ENCODE measurements around the gene KLK12.

The KLK12 gene

DNA sequence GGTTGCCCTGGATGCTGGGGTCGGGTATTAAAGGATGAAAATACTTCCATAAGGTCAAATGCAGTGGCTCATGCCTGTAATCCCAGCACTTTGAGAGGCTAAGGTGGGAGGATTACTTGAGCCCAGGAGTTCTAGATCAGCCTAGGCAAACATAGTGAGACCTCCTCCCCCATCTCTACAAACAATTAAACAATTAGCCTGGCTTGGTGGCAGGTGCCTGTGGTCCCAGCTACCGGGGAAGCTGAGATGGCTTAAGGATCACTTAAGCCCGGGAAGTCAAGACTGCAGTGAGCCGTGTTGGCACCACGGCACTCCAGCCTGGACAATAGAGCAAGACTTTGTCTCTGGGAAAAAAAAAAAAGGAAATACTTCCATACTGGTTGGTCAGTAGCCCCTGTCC lies 9.9 kb downstream of the KLK12 start:
- H3K4me1 ChIP-seq (ENCODE audit: low read depth, poor library complexity, severe bottlenecking), result no peaks in the 10 kb centered on the region
- H3K4me2 ChIP-seq, result no peak overlapping the region
- no peaks in the 10 kb centered on the region for H3K36me3 ChIP-seq (ENCODE audit: insufficient read depth)
- no peak for TF ChIP-seq CTCF (conservative IDR thresholded peaks at IDR 0.05; ENCODE audit: low read depth, low read length)
- peaks cover 2% of the 10 kb centered on the region; the same call in 1 of the 2 replicates for H3K27me3 ChIP-seq (ENCODE audit: insufficient read depth, low read depth)
- H3K4me3 ChIP-seq (IDR thresholded peaks at IDR 0.05; ENCODE audit: insufficient read depth, low read depth, low read length), result no peak overlapping the region
- H3K27ac ChIP-seq, result no peak overlapping the region
- H2AFZ ChIP-seq (ENCODE audit: low read depth), result no peak overlapping the region
- no peak overlapping the region for H3K9ac ChIP-seq
- no peaks in the 10 kb centered on the region for H4K20me1 ChIP-seq (ENCODE audit: insufficient read depth)
- no peaks in the 10 kb centered on the region for H3K79me2 ChIP-seq (ENCODE audit: insufficient read depth, low read depth)

- no peaks in the 10 kb centered on the region for H3K36me3 ChIP-seq (ENCODE audit: insufficient read depth)
- H3K27me3 ChIP-seq (ENCODE audit: insufficient read depth, low read depth), result peaks cover 2% of the 10 kb centered on the region; the same call in 1 of the 2 replicates
- no peaks in the 10 kb centered on the region for H3K79me2 ChIP-seq (ENCODE audit: insufficient read depth, low read depth)
- no peak overlapping the region for H3K9ac ChIP-seq
- no peak for TF ChIP-seq CTCF (conservative IDR thresholded peaks at IDR 0.05; ENCODE audit: low read depth, low read length)
- no peaks in the 10 kb centered on the region for H4K20me1 ChIP-seq (ENCODE audit: insufficient read depth)
- H2AFZ ChIP-seq (ENCODE audit: low read depth), result no peak overlapping the region
- no peak overlapping the region for H3K27ac ChIP-seq
- no peak overlapping the region for H3K4me2 ChIP-seq
- no peaks in the 10 kb centered on the region for H3K4me1 ChIP-seq (ENCODE audit: low read depth, poor library complexity, severe bottlenecking)
- H3K4me3 ChIP-seq (IDR thresholded peaks at IDR 0.05; ENCODE audit: insufficient read depth, low read depth, low read length), result no peak overlapping the region
These were observed 10.9 kb downstream of the KLK12 start for GRCh38 chr19:51023946-51024345.

GRCh38 chr19:51022526-51022925 lies 12.3 kb downstream of the KLK12 start:
- Histone ChIP-seq H3K79me2 (ENCODE audit: insufficient read depth, low read depth) (no peaks in the 10 kb centered on the region), H3K4me3 (IDR thresholded peaks at IDR 0.05; ENCODE audit: insufficient read depth, low read depth, low read length) (no peak overlapping the region), H3K36me3 (ENCODE audit: insufficient read depth) (no peaks in the 10 kb centered on the region), H3K9ac (no peak overlapping the region), H3K27me3 (ENCODE audit: insufficient read depth, low read depth) (peaks cover 2% of the 10 kb centered on the region; the same call in 1 of the 2 replicates), H3K27ac (no peak overlapping the region), H2AFZ (ENCODE audit: low read depth) (no peak overlapping the region), H4K20me1 (ENCODE audit: insufficient read depth) (no peaks in the 10 kb centered on the region), H3K4me1 (ENCODE audit: low read depth, poor library complexity, severe bottlenecking) (no peaks in the 10 kb centered on the region), H3K4me2 (no peak overlapping the region)
- TF ChIP-seq CTCF (conservative IDR thresholded peaks at IDR 0.05; ENCODE audit: low read depth, low read length), result no peak

DNA sequence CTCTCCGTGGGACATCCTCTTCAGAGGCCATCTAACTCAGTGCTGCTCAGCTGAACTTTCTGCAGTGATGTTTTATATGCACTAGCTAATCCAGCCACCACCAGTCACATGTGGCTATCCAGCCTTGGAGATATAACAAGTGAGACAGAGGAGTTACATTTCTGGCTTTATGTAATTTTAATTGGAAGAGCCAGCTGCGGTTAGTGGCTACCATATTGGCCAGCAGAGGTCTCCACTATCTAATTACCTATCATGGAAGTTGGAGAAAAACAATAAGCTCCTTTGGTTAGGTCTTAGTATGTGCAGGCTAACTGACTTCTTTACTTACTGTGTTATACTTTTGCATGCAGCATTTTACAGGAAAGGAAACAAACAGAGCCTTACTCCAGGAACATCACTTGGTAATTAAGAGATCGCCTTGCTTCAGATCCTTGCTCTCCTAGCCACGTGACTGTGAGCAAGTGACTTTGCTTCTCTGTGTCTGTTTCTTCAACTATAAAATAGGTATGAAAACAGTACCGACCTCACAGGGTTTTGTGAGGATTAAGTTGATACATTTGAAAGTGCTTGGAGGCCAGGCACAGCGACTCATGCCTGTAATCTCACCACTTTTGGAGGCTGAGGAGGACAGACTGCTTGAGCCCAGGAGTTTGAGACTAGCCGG lies 13.7 kb downstream of the KLK12 start:
- Histone ChIP-seq H2AFZ (ENCODE audit: low read depth) (no peak overlapping the region), H3K4me3 (IDR thresholded peaks at IDR 0.05; ENCODE audit: insufficient read depth, low read depth, low read length) (no peak overlapping the region), H4K20me1 (ENCODE audit: insufficient read depth) (no peaks in the 10 kb centered on the region), H3K27me3 (ENCODE audit: insufficient read depth, low read depth) (peaks cover 2% of the 10 kb centered on the region; the same call in 1 of the 2 replicates), H3K27ac (no peak overlapping the region), H3K4me1 (ENCODE audit: low read depth, poor library complexity, severe bottlenecking) (no peaks in the 10 kb centered on the region), H3K4me2 (no peak overlapping the region), H3K9ac (no peak overlapping the region), H3K79me2 (ENCODE audit: insufficient read depth, low read depth) (no peaks in the 10 kb centered on the region), H3K36me3 (ENCODE audit: insufficient read depth) (no peaks in the 10 kb centered on the region)
- TF ChIP-seq CTCF (conservative IDR thresholded peaks at IDR 0.05; ENCODE audit: low read depth, low read length), result peak; percentile 45; the same call in 1 of the 2 replicates
